Spleen (tissue), 7 donors: Measurements from ENCODE around the gene CNNM1.

ENCODE experiments used
- POLR2A ChIP-seq, 3 donors: fragments of 450-650 bp; IDR thresholded peaks; one replicate each; pipeline ENCODE4 v1.5.1; 2017; ENCODE audit warnings: antibody characterized with exemption in 3 of 3, mild to moderate bottlenecking in 1 of 3
- TF ChIP-seq, protein P1 (sequence below), 11 experiments: fragments of 200-600 bp in 7 of 11; fragments of 450-650 bp in 4 of 11; sonication (generic) in 4 of 11; IDR thresholded peaks in 8 of 11; conservative IDR thresholded peaks in 3 of 11; 1 replicate in 7 of 11; 2 replicates in 4 of 11; pipeline versions ENCODE4 v1.4.0 to v1.8.0; 2016 to 2021; ENCODE audit warnings: antibody characterized with exemption in 11 of 11, inconsistent platforms in 4 of 11, mild to moderate bottlenecking in 1 of 11
- donor health status: DM: no; HTN: no; CAD: no; lungs with moderate emphysema.
- donor health status: DM: no; HTN: no; CAD: no.
- donor health status: DM: no; HTN: no; CAD: no.

DNA sequence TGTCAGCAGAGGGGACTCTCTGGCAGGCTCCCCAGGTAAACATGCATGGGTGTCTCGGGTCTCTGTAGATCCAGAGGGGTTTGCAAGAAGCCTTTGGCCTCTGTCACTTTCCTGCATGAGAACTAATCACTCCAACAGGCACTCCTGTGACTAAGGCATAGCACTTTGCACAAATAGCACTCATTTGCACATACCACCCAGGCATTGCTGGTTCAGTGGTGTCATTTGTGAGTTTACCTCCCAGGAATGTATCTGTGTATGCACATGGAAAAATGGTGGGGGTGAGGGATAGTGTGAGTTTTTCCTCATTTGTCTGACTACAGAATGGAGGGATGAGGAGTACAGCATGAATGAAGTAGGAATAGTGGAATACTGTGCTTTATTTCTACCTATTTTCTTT, 39.5 kb downstream of the CNNM1 start:
- TF ChIP-seq POLR2A (IDR thresholded peaks at IDR 0.05) = no peak
- TF ChIP-seq, protein P1, sequence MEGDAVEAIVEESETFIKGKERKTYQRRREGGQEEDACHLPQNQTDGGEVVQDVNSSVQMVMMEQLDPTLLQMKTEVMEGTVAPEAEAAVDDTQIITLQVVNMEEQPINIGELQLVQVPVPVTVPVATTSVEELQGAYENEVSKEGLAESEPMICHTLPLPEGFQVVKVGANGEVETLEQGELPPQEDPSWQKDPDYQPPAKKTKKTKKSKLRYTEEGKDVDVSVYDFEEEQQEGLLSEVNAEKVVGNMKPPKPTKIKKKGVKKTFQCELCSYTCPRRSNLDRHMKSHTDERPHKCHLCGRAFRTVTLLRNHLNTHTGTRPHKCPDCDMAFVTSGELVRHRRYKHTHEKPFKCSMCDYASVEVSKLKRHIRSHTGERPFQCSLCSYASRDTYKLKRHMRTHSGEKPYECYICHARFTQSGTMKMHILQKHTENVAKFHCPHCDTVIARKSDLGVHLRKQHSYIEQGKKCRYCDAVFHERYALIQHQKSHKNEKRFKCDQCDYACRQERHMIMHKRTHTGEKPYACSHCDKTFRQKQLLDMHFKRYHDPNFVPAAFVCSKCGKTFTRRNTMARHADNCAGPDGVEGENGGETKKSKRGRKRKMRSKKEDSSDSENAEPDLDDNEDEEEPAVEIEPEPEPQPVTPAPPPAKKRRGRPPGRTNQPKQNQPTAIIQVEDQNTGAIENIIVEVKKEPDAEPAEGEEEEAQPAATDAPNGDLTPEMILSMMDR (IDR thresholded peaks at IDR 0.05 in 8 of 11, conservative IDR thresholded peaks at IDR 0.05 in 3 of 11) = no peak
